Astrocyte (in vitro differentiated cells and primary cell): ENCODE measurements around the gene BCL7C. TPM values are rescaled to one million over a fixed set of nuclear protein-coding genes. Genes with fewer than 3 reads are reported as not detected.
A peak's percentile ranks its signal among the peaks of the same experiment; 100 is the strongest.

Experiments
- DNase-seq: peaks from one replicate; pipeline ENCODE4 v3.0.0-alpha.2; 2010; ENCODE audit warnings: low read depth
- FAIRE-seq: peaks from 2 replicates; lab custom pipeline; 2011; peaks lifted over from hg19 to GRCh38; lab: Jason Lieb, UNC
- H2AFZ ChIP-seq: 2 replicates; pipeline ENCODE4 v1.6.0; 2012; ENCODE audit warnings: low read depth, low read length, inconsistent platforms
- H3K27ac ChIP-seq: 2 replicates; pipeline ENCODE4 v1.5.1; 2011; ENCODE audit warnings: low read depth, low read length, inconsistent platforms
- H3K27me3 ChIP-seq: 2 replicates; pipeline ENCODE4 v1.6.0; 2011; ENCODE audit warnings: low read length, inconsistent platforms; ENCODE audit not compliant: insufficient read depth
- H3K36me3 ChIP-seq: 2 replicates; pipeline ENCODE4 v1.5.1; 2011; ENCODE audit warnings: low read length, inconsistent platforms; ENCODE audit not compliant: insufficient read depth
- H3K4me1 ChIP-seq: 2 replicates; pipeline ENCODE4 v1.5.1; 2011; ENCODE audit warnings: low read length, inconsistent platforms; ENCODE audit not compliant: insufficient read depth
- H3K4me2 ChIP-seq: 2 replicates; pipeline ENCODE4 v1.6.0; 2012; ENCODE audit warnings: low read length, inconsistent platforms
- H3K4me3 ChIP-seq: 2 replicates; pipeline ENCODE4 v1.5.1; 2011; ENCODE audit warnings: low read depth, mild to moderate bottlenecking, low read length, inconsistent platforms; ENCODE audit not compliant: insufficient read depth
- H3K79me2 ChIP-seq: 2 replicates; pipeline ENCODE4 v1.6.0; 2012; ENCODE audit warnings: mild to moderate bottlenecking, low read length, inconsistent platforms; ENCODE audit not compliant: insufficient read depth
- H3K9ac ChIP-seq: 2 replicates; pipeline ENCODE4 v1.6.0; 2012; ENCODE audit warnings: mild to moderate bottlenecking, low read length, inconsistent platforms
- H3K9me3 ChIP-seq: 2 replicates; pipeline ENCODE4 v1.5.1; 2012; ENCODE audit warnings: low read depth, mild to moderate bottlenecking, low read length, inconsistent platforms; ENCODE audit not compliant: insufficient read depth
- H4K20me1 ChIP-seq: 2 replicates; pipeline ENCODE4 v1.6.0; 2012; ENCODE audit warnings: low read length, inconsistent platforms; ENCODE audit not compliant: insufficient read depth
- H3K27ac Mint-ChIP-seq: one replicate; pipeline ENCODE4 v1.8.0; 2021; ENCODE audit warnings: mild to moderate bottlenecking, mixed read lengths; ENCODE audit not compliant: unreplicated experiment
- H3K27me3 Mint-ChIP-seq: one replicate; pipeline ENCODE4 v1.8.0; 2021; ENCODE audit warnings: low read depth, mixed read lengths; ENCODE audit not compliant: unreplicated experiment
- H3K36me3 Mint-ChIP-seq: one replicate; pipeline ENCODE4 v1.8.0; 2021; ENCODE audit warnings: low read depth, mixed read lengths; ENCODE audit not compliant: unreplicated experiment
- H3K4me1 Mint-ChIP-seq: one replicate; pipeline ENCODE4 v1.8.0; 2021; ENCODE audit warnings: low read depth, mixed read lengths; ENCODE audit not compliant: unreplicated experiment
- H3K4me3 Mint-ChIP-seq: one replicate; pipeline ENCODE4 v1.8.0; 2021; ENCODE audit warnings: mild to moderate bottlenecking, moderate library complexity, mixed read lengths; ENCODE audit not compliant: unreplicated experiment
- H3K9me3 Mint-ChIP-seq: one replicate; pipeline ENCODE4 v1.8.0; 2021; ENCODE audit warnings: mild to moderate bottlenecking, mixed read lengths; ENCODE audit not compliant: unreplicated experiment
- EZH2 ChIP-seq: IDR thresholded peaks from 2 replicates; pipeline ENCODE4 v1.6.1; 2012; ENCODE audit warnings: mild to moderate bottlenecking, low read length, inconsistent platforms; ENCODE audit not compliant: insufficient read depth
- total RNA-seq: library from RNA; stranded (reverse); gene quantifications from 2 replicates; pipeline ENCODE4 v1.2.1, GENCODE V29; 2021
- TF ChIP-seq, protein P1 (sequence below): IDR thresholded peaks from 2 replicates; pipeline ENCODE4 v1.5.1; 2011; ENCODE audit warnings: low read depth, mild to moderate bottlenecking, inconsistent platforms, low read length, moderate library complexity; ENCODE audit not compliant: insufficient read depth

BCL7C gene
- total RNA-seq, 1 donor from 2014 or later, result 40.7 TPM

- no peak overlapping the region for H2AFZ ChIP-seq
- Mint-ChIP-seq H3K27ac (no peak overlapping the region), H3K4me3 (peak overlapping the region; percentile 60)
Measured at GRCh38 chr16:30882429-30883310, 11.2 kb downstream of the BCL7C start.

DNA sequence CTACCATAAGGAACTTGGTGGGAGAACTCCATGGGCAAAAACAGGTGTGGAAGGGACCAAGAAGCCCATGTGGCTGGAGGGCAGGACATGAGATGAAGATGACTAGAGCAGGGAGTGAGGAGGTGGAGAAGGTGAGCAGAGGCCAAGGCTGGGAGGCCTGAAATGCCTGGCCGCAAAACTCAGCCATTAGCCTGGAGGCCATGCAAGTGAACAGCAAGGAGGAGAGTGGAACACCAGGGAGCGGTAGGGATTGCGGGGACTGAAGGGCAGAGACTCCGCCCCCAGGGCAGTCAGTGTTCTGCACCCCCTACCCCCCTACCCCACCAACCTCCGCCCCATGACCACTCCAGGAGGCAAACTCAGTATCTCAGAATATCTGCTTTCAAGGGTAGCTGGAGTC is 17.0 kb downstream of the BCL7C start:
- Histone ChIP-seq H3K27me3 (no peaks in the 10 kb centered on the region), H3K9me3 (no peaks in the 10 kb centered on the region), H3K9ac (peak overlapping the region; percentile 89), H2AFZ (no peak overlapping the region), H3K36me3 (peaks cover 2% of the 10 kb centered on the region), H3K4me2 (peak overlapping the region; percentile 96), H4K20me1 (no peaks in the 10 kb centered on the region), H3K4me1 (peaks cover 14% of the 10 kb centered on the region), H3K79me2 (peaks cover 19% of the 10 kb centered on the region), H3K27ac (no peak overlapping the region), H3K4me3 (no peak overlapping the region)
- Mint-ChIP-seq H3K4me3 (peak overlapping the region; percentile 94), H3K36me3 (peaks cover 14% of the 10 kb centered on the region), H3K4me1 (peaks cover 13% of the 10 kb centered on the region), H3K27ac (no peak overlapping the region), H3K9me3 (no peaks in the 10 kb centered on the region), H3K27me3 (no peaks in the 10 kb centered on the region)
- FAIRE-seq, result no peak
- no peak for TF ChIP-seq EZH2
- TF ChIP-seq, protein P1, sequence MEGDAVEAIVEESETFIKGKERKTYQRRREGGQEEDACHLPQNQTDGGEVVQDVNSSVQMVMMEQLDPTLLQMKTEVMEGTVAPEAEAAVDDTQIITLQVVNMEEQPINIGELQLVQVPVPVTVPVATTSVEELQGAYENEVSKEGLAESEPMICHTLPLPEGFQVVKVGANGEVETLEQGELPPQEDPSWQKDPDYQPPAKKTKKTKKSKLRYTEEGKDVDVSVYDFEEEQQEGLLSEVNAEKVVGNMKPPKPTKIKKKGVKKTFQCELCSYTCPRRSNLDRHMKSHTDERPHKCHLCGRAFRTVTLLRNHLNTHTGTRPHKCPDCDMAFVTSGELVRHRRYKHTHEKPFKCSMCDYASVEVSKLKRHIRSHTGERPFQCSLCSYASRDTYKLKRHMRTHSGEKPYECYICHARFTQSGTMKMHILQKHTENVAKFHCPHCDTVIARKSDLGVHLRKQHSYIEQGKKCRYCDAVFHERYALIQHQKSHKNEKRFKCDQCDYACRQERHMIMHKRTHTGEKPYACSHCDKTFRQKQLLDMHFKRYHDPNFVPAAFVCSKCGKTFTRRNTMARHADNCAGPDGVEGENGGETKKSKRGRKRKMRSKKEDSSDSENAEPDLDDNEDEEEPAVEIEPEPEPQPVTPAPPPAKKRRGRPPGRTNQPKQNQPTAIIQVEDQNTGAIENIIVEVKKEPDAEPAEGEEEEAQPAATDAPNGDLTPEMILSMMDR, result no peak
- no peak for DNase-seq

More at GRCh38 chr16:30882429-30883310, 11.2 kb downstream of the BCL7C start:
- Mint-ChIP-seq H3K27me3 (no peaks in the 10 kb centered on the region), H3K36me3 (peaks cover 13% of the 10 kb centered on the region), H3K4me1 (no peaks in the 10 kb centered on the region), H3K9me3 (no peaks in the 10 kb centered on the region)
- Histone ChIP-seq H3K36me3 (peaks cover 13% of the 10 kb centered on the region), H3K79me2 (peaks cover 3% of the 10 kb centered on the region), H3K27ac (no peak overlapping the region), H3K4me3 (no peak overlapping the region), H3K4me1 (no peaks in the 10 kb centered on the region), H3K4me2 (no peak overlapping the region), H3K9me3 (no peaks in the 10 kb centered on the region), H3K9ac (no peak overlapping the region), H3K27me3 (no peaks in the 10 kb centered on the region), H4K20me1 (peaks cover 6% of the 10 kb centered on the region)
- DNase-seq (no peak), FAIRE-seq (no peak)
- no peak for TF ChIP-seq EZH2
- TF ChIP-seq, protein P1, result no peak
